ENCODE measurements around the gene RPS19BP1.
"Not testable (repeated sequence)": the region's sequence is repeated elsewhere in the genome, so short reads cannot be mapped to it uniquely, and the experiment has no call there.

Gene RPS19BP1

DNA sequence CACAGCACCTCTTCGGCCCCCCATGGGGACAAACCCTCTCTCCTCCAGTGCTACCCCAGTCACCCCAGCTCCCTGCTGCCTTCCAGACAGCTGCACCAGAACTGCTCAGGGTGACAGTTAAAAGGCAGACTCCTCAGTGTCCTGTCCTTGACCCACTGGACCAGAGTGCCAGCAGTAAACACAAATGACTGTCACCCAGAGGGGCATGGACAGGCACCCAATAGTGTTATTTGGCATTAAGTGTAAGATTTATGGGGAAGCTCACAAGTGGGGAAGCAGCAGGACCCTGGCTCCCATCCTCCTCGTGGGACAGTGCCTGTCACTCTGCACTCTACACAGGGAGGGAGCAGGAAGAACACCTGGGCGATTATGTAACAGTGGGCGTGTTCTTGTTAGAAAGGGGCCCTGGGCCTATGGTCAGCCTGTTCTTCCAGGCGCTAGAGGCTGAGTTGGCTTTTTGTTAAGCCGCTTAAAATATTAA, 5.0 kb downstream of the RPS19BP1 start:
- DNase-seq = no peak

GRCh38 chr22:39526736-39527171, 5.8 kb downstream of the RPS19BP1 start:
- DNase-seq = no peak

DNA sequence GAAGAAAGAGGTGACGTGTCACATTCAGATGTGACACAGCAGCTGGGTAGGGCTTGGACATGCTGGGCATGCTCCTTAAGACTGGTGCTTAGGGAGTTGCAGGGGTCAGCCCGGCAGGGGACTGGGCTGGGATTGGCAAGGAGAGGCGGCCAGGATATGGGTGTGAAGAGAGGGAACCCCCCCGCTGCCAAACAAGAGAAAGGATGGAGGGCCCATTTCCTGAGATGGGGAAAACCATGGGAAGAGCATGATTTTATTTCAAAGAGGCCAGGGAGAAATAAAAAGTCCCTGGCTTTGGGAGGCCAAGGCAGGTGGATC, 6.9 kb downstream of the RPS19BP1 start:
- no peak for DNase-seq

DNA sequence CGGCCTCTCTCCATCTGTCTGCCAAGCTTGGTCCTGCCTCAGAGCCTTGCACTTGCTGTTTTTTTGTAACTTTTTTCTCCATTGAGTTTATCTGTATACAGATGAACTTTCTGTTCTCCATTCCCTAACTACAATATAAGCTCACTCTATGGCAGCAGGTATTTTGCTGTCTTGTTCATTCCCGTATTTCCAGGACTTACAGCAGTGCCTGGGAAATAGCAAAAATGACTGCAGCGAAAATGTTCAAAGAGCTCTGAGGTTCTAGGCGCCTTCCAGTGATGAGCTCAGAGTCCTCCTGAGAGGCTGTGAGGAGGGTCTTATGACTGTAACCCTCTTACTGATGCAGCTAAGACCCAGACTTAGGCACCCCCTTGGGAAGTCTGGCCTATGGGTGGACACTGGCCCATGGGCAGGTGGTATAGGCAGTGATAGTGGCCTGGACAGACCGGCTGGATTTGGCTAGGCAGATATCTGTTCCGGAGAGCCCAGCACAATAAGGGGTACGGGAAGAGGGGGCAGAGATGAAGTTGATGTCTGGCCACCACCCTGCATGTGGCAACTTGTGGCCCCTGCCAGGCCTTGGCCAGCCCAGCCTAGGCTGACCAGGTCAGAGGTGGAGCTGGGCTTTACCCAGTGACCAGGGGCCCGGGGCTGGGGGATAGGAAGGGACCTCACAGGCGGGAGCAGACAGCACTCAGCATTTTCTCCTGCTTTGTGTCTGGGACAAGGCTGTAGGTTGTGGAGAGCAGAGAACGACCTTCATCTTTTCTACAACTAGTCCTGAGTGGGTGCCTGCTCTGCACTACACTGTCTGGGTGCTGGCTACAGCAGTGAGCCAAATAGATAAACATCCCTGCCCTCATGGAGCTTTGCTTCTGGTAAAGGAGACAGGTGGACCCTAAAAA, 7.5 kb downstream of the RPS19BP1 start:
- DNase-seq = no peak

- DNase-seq = no peak
These were observed 8.3 kb downstream of the RPS19BP1 start for GRCh38 chr22:39524089-39524752.

DNA sequence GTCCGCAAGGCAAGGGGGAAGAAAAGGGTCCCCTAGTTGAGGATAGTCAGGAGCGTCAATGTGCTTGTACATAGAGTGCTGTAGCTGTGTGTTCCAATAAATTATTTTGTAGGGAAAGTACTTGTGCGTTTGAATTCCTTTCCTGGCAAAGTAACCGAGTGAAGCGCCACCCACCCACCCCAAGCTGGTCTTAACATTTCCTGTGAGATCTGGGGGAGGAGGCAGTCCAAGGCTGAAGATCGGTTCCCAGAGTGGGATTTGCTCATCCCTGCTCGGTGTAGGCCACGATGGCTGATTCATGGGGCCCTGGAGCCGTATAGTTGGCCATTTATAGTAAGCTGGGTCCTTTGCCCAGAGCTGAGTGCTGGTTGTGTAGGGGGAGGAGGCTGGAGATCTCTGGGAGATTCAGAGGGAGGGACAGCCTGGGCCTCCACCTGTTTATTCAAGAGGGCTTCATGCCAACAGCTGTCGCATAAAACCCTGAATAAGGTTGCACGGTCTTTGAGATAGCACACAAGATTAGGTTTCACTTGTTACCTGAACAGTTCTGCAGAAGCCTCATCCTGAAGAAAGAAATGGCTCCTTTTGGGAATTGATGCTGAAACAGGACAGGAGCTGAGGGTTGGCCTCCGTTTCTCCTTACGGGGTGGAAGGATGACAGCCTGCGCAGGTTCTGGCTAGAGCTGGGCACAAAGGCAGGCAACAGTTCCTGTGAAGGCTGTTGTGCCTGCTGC, 9.8 kb downstream of the RPS19BP1 start:
- peak; percentile 74 for DNase-seq

- not testable (repeated sequence) for DNase-seq
These were observed 10.5 kb downstream of the RPS19BP1 start for GRCh38 chr22:39522091-39522490.

GRCh38 chr22:39521106-39521885, 11.3 kb downstream of the RPS19BP1 start:
- DNase-seq = not testable (repeated sequence)

DNA sequence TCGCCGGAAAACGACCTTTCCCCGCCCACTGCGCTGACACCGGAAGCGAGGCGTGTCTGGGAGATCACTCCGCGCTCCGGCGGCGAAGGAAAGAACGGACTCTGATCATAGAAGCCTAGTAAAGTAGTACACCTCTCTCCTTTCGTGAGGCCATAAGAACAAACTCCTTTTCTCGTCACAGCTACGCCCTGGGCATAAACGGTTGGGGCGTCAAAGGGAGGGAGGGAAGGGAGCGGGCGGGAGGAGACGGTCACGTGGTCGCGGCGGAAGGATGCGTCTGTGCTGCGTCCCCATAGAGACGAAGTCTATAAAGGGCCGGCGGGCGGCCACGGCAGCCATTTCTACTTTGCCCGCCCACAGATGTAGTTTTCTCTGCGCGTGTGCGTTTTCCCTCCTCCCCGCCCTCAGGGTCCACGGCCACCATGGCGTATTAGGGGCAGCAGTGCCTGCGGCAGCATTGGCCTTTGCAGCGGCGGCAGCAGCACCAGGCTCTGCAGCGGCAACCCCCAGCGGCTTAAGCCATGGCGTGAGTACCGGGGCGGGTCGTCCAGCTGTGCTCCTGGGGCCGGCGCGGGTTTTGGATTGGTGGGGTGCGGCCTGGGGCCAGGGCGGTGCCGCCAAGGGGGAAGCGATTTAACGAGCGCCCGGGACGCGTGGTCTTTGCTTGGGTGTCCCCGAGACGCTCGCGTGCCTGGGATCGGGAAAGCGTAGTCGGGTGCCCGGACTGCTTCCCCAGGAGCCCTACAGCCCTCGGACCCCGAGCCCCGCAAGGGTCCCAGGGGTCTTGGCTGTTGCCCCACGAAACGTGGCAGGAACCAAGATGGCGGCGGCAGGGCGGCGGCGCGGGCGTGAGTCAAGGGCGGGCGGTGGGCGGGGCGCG, 12.1 kb downstream of the RPS19BP1 start, which contains the start of gene ATF4:
Gene ATF4 (plus strand): TSS at position 337 of the 880 bp plus-strand sequence. CDS start 884 bp downstream, outside the sequence.
- DNase-seq = peak; percentile 82

- DNase-seq = peak; percentile 100
These were observed 12.8 kb downstream of the RPS19BP1 start for GRCh38 chr22:39519681-39520225.

GRCh38 chr22:39518996-39519680, 13.4 kb downstream of the RPS19BP1 start:
- peak; percentile 46 for DNase-seq

- DNase-seq = no peak
These were observed 14.3 kb downstream of the RPS19BP1 start for GRCh38 chr22:39518144-39518786.

- DNase-seq = no peak
These were observed 15.1 kb downstream of the RPS19BP1 start for GRCh38 chr22:39517470-39517869.

GRCh38 chr22:39515266-39516050, 17.1 kb downstream of the RPS19BP1 start:
- DNase-seq = no peak

GRCh38 chr22:39514373-39514973, 18.1 kb downstream of the RPS19BP1 start:
- no peak for DNase-seq

DNA sequence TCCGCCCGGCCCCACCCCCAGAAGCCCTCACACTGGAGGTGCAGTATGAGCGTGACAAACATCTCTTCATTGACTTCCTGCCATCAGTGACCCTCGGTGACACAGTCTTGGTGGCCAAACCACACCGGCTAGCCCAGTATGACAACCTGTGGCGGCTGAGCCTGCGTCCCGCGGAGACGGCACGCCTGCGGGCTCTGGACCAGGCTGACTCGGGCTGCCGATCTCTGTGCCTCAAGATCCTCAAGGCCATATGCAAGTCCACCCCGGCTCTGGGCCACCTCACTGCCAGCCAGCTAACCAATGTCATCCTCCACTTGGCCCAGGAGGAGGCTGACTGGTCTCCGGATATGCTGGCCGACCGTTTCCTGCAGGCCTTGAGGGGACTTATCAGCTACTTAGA, 18.8 kb downstream of the RPS19BP1 start:
- DNase-seq = no peak

GRCh38 chr22:39512026-39512425, 20.5 kb downstream of the RPS19BP1 start:
- no peak for DNase-seq

- no peak for DNase-seq
These were observed 21.3 kb downstream of the RPS19BP1 start for GRCh38 chr22:39511226-39511625.
